Epithelial cell of prostate (primary cell): ENCODE measurements around the gene INPP5J.
"Not testable (repeated sequence)": the region's sequence is repeated elsewhere in the genome, so short reads cannot be mapped to it uniquely, and the experiment has no call there.

ENCODE experiments used
- DNase-seq: peaks from one replicate; pipeline ENCODE4 v3.0.0-alpha.2; 2011; ENCODE audit warnings: low read depth, low spot score
- H3K27ac ChIP-seq: fragments of 450-650 bp; 2 replicates; pipeline ENCODE4 v1.5.1; 2017; ENCODE audit warnings: mild to moderate bottlenecking

INPP5J gene

GRCh38 chr22:31087744-31088215 lies 35.0 kb upstream of the INPP5J start:
- DNase-seq, result no peak
- no peak overlapping the region for H3K27ac ChIP-seq

- H3K27ac ChIP-seq, result no peak overlapping the region
- no peak for DNase-seq
Observed at GRCh38 chr22:31088233-31088986, 34.4 kb upstream of the INPP5J start.

- no peak for DNase-seq
- no peak overlapping the region for H3K27ac ChIP-seq
Observed at GRCh38 chr22:31089160-31090100, 33.3 kb upstream of the INPP5J start.

- no peak for DNase-seq
- no peak overlapping the region for H3K27ac ChIP-seq
Observed at GRCh38 chr22:31090217-31091085, 32.3 kb upstream of the INPP5J start.

GRCh38 chr22:31091106-31091975 lies 31.4 kb upstream of the INPP5J start:
- DNase-seq, result no peak
- H3K27ac ChIP-seq, result no peak overlapping the region

- no peak overlapping the region for H3K27ac ChIP-seq
- no peak for DNase-seq
Observed at GRCh38 chr22:31092161-31092560, 30.6 kb upstream of the INPP5J start.

GRCh38 chr22:31093086-31093850 lies 29.5 kb upstream of the INPP5J start:
- DNase-seq, result no peak

GRCh38 chr22:31094021-31094551 lies 28.7 kb upstream of the INPP5J start:
- no peak overlapping the region for H3K27ac ChIP-seq
- DNase-seq, result no peak

More at GRCh38 chr22:31093086-31093850, 29.5 kb upstream of the INPP5J start:
- H3K27ac ChIP-seq, result no peak overlapping the region

- no peak for DNase-seq
- H3K27ac ChIP-seq, result no peak overlapping the region
Observed at GRCh38 chr22:31094741-31095140, 28.0 kb upstream of the INPP5J start.

- DNase-seq, result no peak
- no peak overlapping the region for H3K27ac ChIP-seq
Observed at GRCh38 chr22:31095637-31096249, 27.0 kb upstream of the INPP5J start.

GRCh38 chr22:31096657-31097279 lies 26.0 kb upstream of the INPP5J start:
- H3K27ac ChIP-seq, result no peak overlapping the region
- DNase-seq, result no peak

GRCh38 chr22:31097539-31097938 lies 25.2 kb upstream of the INPP5J start:
- H3K27ac ChIP-seq, result not testable (repeated sequence)

GRCh38 chr22:31097941-31098631 lies 24.7 kb upstream of the INPP5J start:
- no peak for DNase-seq
- H3K27ac ChIP-seq, result no peak overlapping the region

More at GRCh38 chr22:31097539-31097938, 25.2 kb upstream of the INPP5J start:
- not testable (repeated sequence) for DNase-seq

GRCh38 chr22:31098632-31099110 lies 24.1 kb upstream of the INPP5J start:
- DNase-seq, result no peak

GRCh38 chr22:31099386-31099785 lies 23.4 kb upstream of the INPP5J start:
- no peak for DNase-seq

More at GRCh38 chr22:31098632-31099110, 24.1 kb upstream of the INPP5J start:
- H3K27ac ChIP-seq, result no peak overlapping the region

More at GRCh38 chr22:31099386-31099785, 23.4 kb upstream of the INPP5J start:
- H3K27ac ChIP-seq, result no peak overlapping the region
